Esophagus squamous epithelium (tissue), 4 donors: Measurements from ENCODE around the gene SULT6B1.

Experiments used
- POLR2A ChIP-seq, 4 donors: fragments of 450-650 bp; IDR thresholded peaks; one replicate each; pipeline ENCODE4 v1.6.1; 2017; ENCODE audit warnings: antibody characterized with exemption in 4 of 4, mild to moderate bottlenecking in 4 of 4, moderate library complexity in 3 of 4
- TF ChIP-seq, protein P1 (sequence below), 6 experiments: fragments of 450-650 bp in 4 of 6; fragments of 200-600 bp in 2 of 6; sonication (generic) in 2 of 6; IDR thresholded peaks; one replicate each; pipeline ENCODE4 v1.5.1; 2016 to 2019; ENCODE audit warnings: antibody characterized with exemption in 6 of 6, mild to moderate bottlenecking in 4 of 6, moderate library complexity in 4 of 6

GRCh38 chr2:37156857-37157714 lies 31.4 kb downstream of the SULT6B1 start, which contains the start of gene EIF2AK2:
- peak in 1 of 4 donors; percentile 39 for TF ChIP-seq POLR2A (IDR thresholded peaks at IDR 0.05)
- TF ChIP-seq, protein P1, sequence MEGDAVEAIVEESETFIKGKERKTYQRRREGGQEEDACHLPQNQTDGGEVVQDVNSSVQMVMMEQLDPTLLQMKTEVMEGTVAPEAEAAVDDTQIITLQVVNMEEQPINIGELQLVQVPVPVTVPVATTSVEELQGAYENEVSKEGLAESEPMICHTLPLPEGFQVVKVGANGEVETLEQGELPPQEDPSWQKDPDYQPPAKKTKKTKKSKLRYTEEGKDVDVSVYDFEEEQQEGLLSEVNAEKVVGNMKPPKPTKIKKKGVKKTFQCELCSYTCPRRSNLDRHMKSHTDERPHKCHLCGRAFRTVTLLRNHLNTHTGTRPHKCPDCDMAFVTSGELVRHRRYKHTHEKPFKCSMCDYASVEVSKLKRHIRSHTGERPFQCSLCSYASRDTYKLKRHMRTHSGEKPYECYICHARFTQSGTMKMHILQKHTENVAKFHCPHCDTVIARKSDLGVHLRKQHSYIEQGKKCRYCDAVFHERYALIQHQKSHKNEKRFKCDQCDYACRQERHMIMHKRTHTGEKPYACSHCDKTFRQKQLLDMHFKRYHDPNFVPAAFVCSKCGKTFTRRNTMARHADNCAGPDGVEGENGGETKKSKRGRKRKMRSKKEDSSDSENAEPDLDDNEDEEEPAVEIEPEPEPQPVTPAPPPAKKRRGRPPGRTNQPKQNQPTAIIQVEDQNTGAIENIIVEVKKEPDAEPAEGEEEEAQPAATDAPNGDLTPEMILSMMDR (IDR thresholded peaks at IDR 0.05) = no peak
